ENCODE results near the gene GJB1.

DNA sequence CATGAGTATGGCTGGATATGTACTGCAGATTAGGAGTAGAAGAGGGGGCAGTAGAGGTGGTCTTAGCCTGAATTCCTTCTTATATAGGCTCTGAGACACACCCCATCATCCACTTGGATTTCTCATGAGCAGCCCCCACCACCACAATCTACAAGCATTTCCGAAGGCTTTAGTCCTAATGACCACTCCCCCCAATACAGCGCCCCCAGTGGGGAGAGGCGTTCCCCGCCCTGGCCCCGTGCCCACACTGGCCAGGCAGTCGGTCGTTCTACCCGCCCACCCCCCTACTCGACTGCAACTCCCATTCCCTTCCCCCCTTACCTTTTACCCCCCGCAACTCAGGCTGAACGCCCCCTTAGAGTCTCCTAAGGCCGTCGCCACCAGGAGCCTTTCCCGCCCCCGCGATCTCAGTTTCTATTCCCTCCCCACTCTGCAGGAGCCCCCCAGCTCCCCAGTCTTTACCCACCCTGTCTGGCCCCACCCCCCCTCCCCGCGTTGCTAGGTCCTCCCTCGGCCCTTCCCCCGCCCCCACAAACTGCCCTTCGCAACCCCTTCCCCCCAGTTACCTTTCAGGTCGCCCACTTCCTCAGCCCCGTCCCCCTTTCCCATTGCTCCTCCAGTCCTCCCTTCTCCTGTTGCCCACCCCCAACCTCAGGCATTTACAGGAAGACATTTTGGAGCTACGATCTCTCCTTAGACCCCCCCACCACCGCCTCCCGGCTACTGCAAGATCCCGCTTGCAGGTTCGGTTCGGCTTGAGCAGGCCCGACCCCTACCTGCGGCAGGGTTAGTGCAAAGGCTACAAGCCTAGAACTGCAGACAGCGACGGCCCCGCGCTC is 30.4 kb downstream of the GJB1 start:
- TF ChIP-seq CTCF (conservative IDR thresholded peaks at IDR 0.05; ENCODE audit: low read depth in 2 of 2) (peak; percentile 30 to 49; a peak in 3 of 4 replicates), POLR2AphosphoS5 (IDR thresholded peaks at IDR 0.05; ENCODE audit: low read depth) (0 out of 2 replicates have a peak, but pooled peaks have one; percentile 34), CREB1 (CRISPR knock-in tag; IDR thresholded peaks at IDR 0.05; ENCODE audit: low read depth) (no peak), EZH2phosphoT487 (IDR thresholded peaks at IDR 0.05; ENCODE audit: unreplicated experiment) (no peak), EZH2 (IDR thresholded peaks at IDR 0.05; ENCODE audit: low read depth, unreplicated experiment) (no peak), ZNF114 (CRISPR knock-in tag; IDR thresholded peaks at IDR 0.05) (no peak), ZNF331 (CRISPR knock-in tag; IDR thresholded peaks at IDR 0.05; ENCODE audit: low read depth) (no peak), STAT1 (IDR thresholded peaks at IDR 0.05; ENCODE audit: unreplicated experiment) (no peak), NANOG (IDR thresholded peaks at IDR 0.05; ENCODE audit: borderline replicate concordance) (no peak)
- TF ChIP-seq, protein P1, sequence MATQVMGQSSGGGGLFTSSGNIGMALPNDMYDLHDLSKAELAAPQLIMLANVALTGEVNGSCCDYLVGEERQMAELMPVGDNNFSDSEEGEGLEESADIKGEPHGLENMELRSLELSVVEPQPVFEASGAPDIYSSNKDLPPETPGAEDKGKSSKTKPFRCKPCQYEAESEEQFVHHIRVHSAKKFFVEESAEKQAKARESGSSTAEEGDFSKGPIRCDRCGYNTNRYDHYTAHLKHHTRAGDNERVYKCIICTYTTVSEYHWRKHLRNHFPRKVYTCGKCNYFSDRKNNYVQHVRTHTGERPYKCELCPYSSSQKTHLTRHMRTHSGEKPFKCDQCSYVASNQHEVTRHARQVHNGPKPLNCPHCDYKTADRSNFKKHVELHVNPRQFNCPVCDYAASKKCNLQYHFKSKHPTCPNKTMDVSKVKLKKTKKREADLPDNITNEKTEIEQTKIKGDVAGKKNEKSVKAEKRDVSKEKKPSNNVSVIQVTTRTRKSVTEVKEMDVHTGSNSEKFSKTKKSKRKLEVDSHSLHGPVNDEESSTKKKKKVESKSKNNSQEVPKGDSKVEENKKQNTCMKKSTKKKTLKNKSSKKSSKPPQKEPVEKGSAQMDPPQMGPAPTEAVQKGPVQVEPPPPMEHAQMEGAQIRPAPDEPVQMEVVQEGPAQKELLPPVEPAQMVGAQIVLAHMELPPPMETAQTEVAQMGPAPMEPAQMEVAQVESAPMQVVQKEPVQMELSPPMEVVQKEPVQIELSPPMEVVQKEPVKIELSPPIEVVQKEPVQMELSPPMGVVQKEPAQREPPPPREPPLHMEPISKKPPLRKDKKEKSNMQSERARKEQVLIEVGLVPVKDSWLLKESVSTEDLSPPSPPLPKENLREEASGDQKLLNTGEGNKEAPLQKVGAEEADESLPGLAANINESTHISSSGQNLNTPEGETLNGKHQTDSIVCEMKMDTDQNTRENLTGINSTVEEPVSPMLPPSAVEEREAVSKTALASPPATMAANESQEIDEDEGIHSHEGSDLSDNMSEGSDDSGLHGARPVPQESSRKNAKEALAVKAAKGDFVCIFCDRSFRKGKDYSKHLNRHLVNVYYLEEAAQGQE (IDR thresholded peaks at IDR 0.05; ENCODE audit: unreplicated experiment): no peak
